HCT116 (cell line): ENCODE data around the gene PTPRQ. TPM values are rescaled to one million over a fixed set of nuclear protein-coding genes. Genes with fewer than 3 reads are reported as not detected.

Source experiments
- ATAC-seq: fragments of 200-7000 bp; cut with Tn5 transposase; 2 replicates; pipeline ENCODE4 v1.9.1; 2020; ENCODE audit warnings: mild to moderate bottlenecking, moderate library complexity
- BruUV-seq: library from RNA; stranded (reverse); fragments of 400-500 nt; replicated peaks from 2 replicates; lab custom pipeline; 2021; lab: Mats Ljungman, UMichigan
- CTCF ChIA-PET: fragments of 300-600 bp; sonication (Branson Sonifier 250); formaldehyde crosslinking; loops from one replicate; lab custom pipeline; 2021; ENCODE audit warnings: antibody characterized with exemption; lab: Charles Lee
- POLR2A ChIA-PET: fragments of 300-600, 350-600 bp; sonication (Branson Sonifier 250); formaldehyde crosslinking; loops from one replicate; lab custom pipeline; 2021; ENCODE audit warnings: antibody characterized with exemption; lab: Charles Lee
- RAD21 ChIA-PET, 2 experiments: fragments of 300-600 bp; sonication (Branson Sonifier 250); formaldehyde crosslinking; loops; one replicate each; lab custom pipeline; 2023; ENCODE audit warnings: low total read pairs in 2 of 2; ENCODE audit not compliant: uncharacterized antibody in 2 of 2, unreplicated experiment in 2 of 2, low non-redundant PET in 1 of 2; lab: Charles Lee
- DNase-seq: peaks from one replicate; pipeline ENCODE4 v3.0.0-alpha.2; 2010; ENCODE audit warnings: low read depth, low spot score
- H2AFZ ChIP-seq: fragments of 200-600 bp; shearing (Covaris generic), sonication (generic); 2 replicates; pipeline ENCODE4 v1.6.1; 2017; ENCODE audit warnings: low read depth, mixed run types, mixed read lengths, antibody characterized with exemption, low read length; ENCODE audit not compliant: poor library complexity, severe bottlenecking
- H3K27ac ChIP-seq: 2 replicates; pipeline ENCODE4 v1.5.1; 2012; ENCODE audit warnings: low read depth, low read length
- H3K27me3 ChIP-seq: fragments of 200-600 bp; sonication (generic); 2 replicates; pipeline ENCODE4 v1.6.1; 2016; ENCODE audit warnings: mixed run types, low read length, mixed read lengths; ENCODE audit not compliant: insufficient read depth
- H3K36me3 ChIP-seq, 2 experiments: fragments of 200-500 bp in 1 of 2; fragments of 200-600 bp in 1 of 2; sonication (Bioruptor generic) in 1 of 2; sonication (generic) in 1 of 2; 2 replicates each; pipeline versions ENCODE4 v1.5.1 to v1.6.1; 2014 to 2016; ENCODE audit warnings: low read length in 2 of 2, inconsistent platforms in 1 of 2, mixed read lengths in 1 of 2, mixed run types in 1 of 2; ENCODE audit not compliant: insufficient read depth in 2 of 2, control insufficient read depth in 1 of 2
- H3K4me1 ChIP-seq, 2 experiments: fragments of 200-600 bp in 1 of 2; sonication (generic) in 1 of 2; 2 replicates each; pipeline versions ENCODE4 v1.5.1 to v1.6.1; 2012 to 2017; ENCODE audit warnings: low read length in 2 of 2, inconsistent platforms in 1 of 2, mild to moderate bottlenecking in 1 of 2, mixed read lengths in 1 of 2, mixed run types in 1 of 2, moderate library complexity in 1 of 2; ENCODE audit not compliant: insufficient read depth in 2 of 2, control insufficient read depth in 1 of 2
- H3K4me2 ChIP-seq: fragments of 200-600 bp; sonication (generic); 2 replicates; pipeline ENCODE4 v1.6.1; 2017; ENCODE audit warnings: mixed run types, low read length, mixed read lengths
- H3K4me3 ChIP-seq, 2 experiments: fragments of 200-600 bp in 1 of 2; sonication (generic) in 1 of 2; replicated peaks in 1 of 2; 2 replicates each; pipeline ENCODE4 v1.5.1; 2011 to 2016; ENCODE audit warnings: low read length in 2 of 2, control low read depth in 1 of 2, low read depth in 1 of 2, mild to moderate bottlenecking in 1 of 2, mixed read lengths in 1 of 2, mixed run types in 1 of 2
- H3K79me2 ChIP-seq: fragments of 200-600 bp; sonication (generic); 2 replicates; pipeline ENCODE4 v1.6.1; 2017; ENCODE audit warnings: mild to moderate bottlenecking, mixed run types, low read length, moderate library complexity, mixed read lengths; ENCODE audit not compliant: insufficient read depth
- H3K9ac ChIP-seq: fragments of 200-600 bp; sonication (generic); 2 replicates; pipeline ENCODE4 v1.6.1; 2016; ENCODE audit warnings: low read length, mixed read lengths
- H3K9me2 ChIP-seq: fragments of 200-600 bp; sonication (generic), shearing (Covaris generic); 2 replicates; pipeline ENCODE4 v1.6.1; 2017; ENCODE audit warnings: mixed run types, mild to moderate bottlenecking, moderate library complexity; ENCODE audit not compliant: insufficient read depth
- H3K9me3 ChIP-seq, 2 experiments: fragments of 200-500 bp in 1 of 2; fragments of 200-600 bp in 1 of 2; sonication (Bioruptor generic) in 1 of 2; sonication (generic) in 1 of 2; 2 replicates each; pipeline ENCODE4 v1.6.1; 2014 to 2017; ENCODE audit warnings: low read length in 2 of 2, mixed read lengths in 2 of 2, inconsistent platforms in 1 of 2, low read depth in 1 of 2, mild to moderate bottlenecking in 1 of 2, mixed run types in 1 of 2, moderate library complexity in 1 of 2; ENCODE audit not compliant: control insufficient read depth in 1 of 2, insufficient read depth in 1 of 2
- H4K20me1 ChIP-seq: fragments of 200-600 bp; sonication (generic), shearing (Covaris generic); 2 replicates; pipeline ENCODE4 v1.6.1; 2017; ENCODE audit warnings: mixed run types, mild to moderate bottlenecking, moderate library complexity; ENCODE audit not compliant: insufficient read depth
- CBX3 ChIP-seq: IDR thresholded peaks from 2 replicates; pipeline ENCODE4 v1.6.1; 2012; ENCODE audit warnings: low read depth
- CTCF ChIP-seq, 3 experiments: fragments of 200-600 bp in 1 of 3; sonication (generic) in 1 of 3; IDR thresholded peaks in 2 of 3; conservative IDR thresholded peaks in 1 of 3; 2 replicates each; pipeline ENCODE4 v1.5.1; 2012 to 2017; ENCODE audit warnings: low read depth in 2 of 3, low read length in 2 of 3, antibody characterized with exemption in 1 of 3, borderline replicate concordance in 1 of 3, control low read depth in 1 of 3, mild to moderate bottlenecking in 1 of 3, mixed read lengths in 1 of 3, mixed run types in 1 of 3, moderate library complexity in 1 of 3; ENCODE audit not compliant: insufficient read depth in 1 of 3
- EGR1 ChIP-seq: IDR thresholded peaks from 2 replicates; pipeline ENCODE4 v1.6.1; 2012; ENCODE audit warnings: low read depth
- ELF1 ChIP-seq: IDR thresholded peaks from 2 replicates; pipeline ENCODE4 v1.6.1; 2012; ENCODE audit warnings: low read depth, borderline replicate concordance
- EZH2 ChIP-seq: fragments of 200-600 bp; sonication (generic); IDR thresholded peaks from 2 replicates; pipeline ENCODE4 v1.6.1; 2017; ENCODE audit warnings: antibody characterized with exemption, mixed run types
- EZH2phosphoT487 ChIP-seq: fragments of 200-600 bp; IDR thresholded peaks from 2 replicates; pipeline ENCODE4 v1.6.1; 2018; ENCODE audit warnings: antibody characterized with exemption, borderline replicate concordance
- JUND ChIP-seq: IDR thresholded peaks from 2 replicates; pipeline ENCODE4 v1.6.1; 2012
- POLR2A ChIP-seq: IDR thresholded peaks from 2 replicates; pipeline ENCODE4 v1.7.0; 2011; ENCODE audit warnings: borderline replicate concordance; ENCODE audit not compliant: insufficient read depth, insufficient read length; ENCODE audit errors: extremely low read depth
- POLR2AphosphoS5 ChIP-seq: IDR thresholded peaks from 2 replicates; pipeline ENCODE4 v1.6.1; 2011; ENCODE audit warnings: mild to moderate bottlenecking, low read depth, low read length, moderate library complexity
- SRF ChIP-seq: IDR thresholded peaks from 2 replicates; pipeline ENCODE4 v1.6.1; 2012; ENCODE audit warnings: low read depth
- TCF7L2 ChIP-seq: IDR thresholded peaks from 2 replicates; pipeline ENCODE4 v1.7.0; 2011; ENCODE audit warnings: borderline replicate concordance, inconsistent platforms; ENCODE audit not compliant: insufficient read depth, insufficient read length; ENCODE audit errors: extremely low read depth
- YY1 ChIP-seq: IDR thresholded peaks from 2 replicates; pipeline ENCODE4 v1.6.1; 2011; ENCODE audit warnings: low read length, low read depth, moderate library complexity, mild to moderate bottlenecking; ENCODE audit not compliant: insufficient replicate concordance; ENCODE audit errors: extremely low read depth
- ZFX ChIP-seq: fragments of 450-650 bp; IDR thresholded peaks from 2 replicates; pipeline ENCODE4 v1.6.1; 2017
- ZNF274 ChIP-seq: fragments of 200-500 bp; sonication (Bioruptor generic); IDR thresholded peaks from 2 replicates; pipeline ENCODE4 v1.6.1; 2014; ENCODE audit warnings: mild to moderate bottlenecking, low read depth, low read length, inconsistent platforms
- intact Hi-C: fragments of 100-400 bp; cut with micrococcal nuclease; formaldehyde crosslinking; loops from 2 replicates; pipeline ENCODE4 v1.10.0; 2022
- total RNA-seq: library from RNA; stranded (reverse); gene quantifications from one replicate; pipeline ENCODE4 v1.2.1, GENCODE V29; 2021; ENCODE audit not compliant: unreplicated experiment

The PTPRQ gene
- total RNA-seq, 1 experiment from 2014 or later: not detected

GRCh38 chr12:80677994-80678393 lies 234.0 kb downstream of the PTPRQ start:
- Histone ChIP-seq H3K27ac (no peak overlapping the region), H2AFZ (no peak overlapping the region), H3K9me2 (no peaks in the 10 kb centered on the region), H4K20me1 (no peaks in the 10 kb centered on the region), H3K79me2 (no peaks in the 10 kb centered on the region), H3K4me1 (no peaks in the 10 kb centered on the region), H3K4me2 (no peak overlapping the region), H3K9ac (no peak overlapping the region), H3K4me3 (no peak overlapping the region), H3K27me3 (peaks cover 15% of the 10 kb centered on the region), H3K9me3 (no peaks in the 10 kb centered on the region), H3K36me3 (no peaks in the 10 kb centered on the region)
- BruUV-seq: no TSS peak
- ChIA-PET POLR2A (no interaction called here), CTCF (no interaction called here), RAD21 (no interaction called here)
- DNase-seq (no peak), ATAC-seq (no peak)
- intact Hi-C loops: no loop called here
- no peak for TF ChIP-seq CTCF (IDR thresholded peaks at IDR 0.05 in 2 of 3, conservative IDR thresholded peaks at IDR 0.05 in 1 of 3; ENCODE audit: borderline replicate concordance in 1 of 3, insufficient read depth in 1 of 3, low read depth in 2 of 3, low read length in 2 of 3)
- no peak for TF ChIP-seq SRF
- TF ChIP-seq ELF1: no peak
- no peak for TF ChIP-seq ZFX
- no peak for TF ChIP-seq TCF7L2
- TF ChIP-seq EGR1: no peak
- TF ChIP-seq EZH2phosphoT487: no peak

DNA sequence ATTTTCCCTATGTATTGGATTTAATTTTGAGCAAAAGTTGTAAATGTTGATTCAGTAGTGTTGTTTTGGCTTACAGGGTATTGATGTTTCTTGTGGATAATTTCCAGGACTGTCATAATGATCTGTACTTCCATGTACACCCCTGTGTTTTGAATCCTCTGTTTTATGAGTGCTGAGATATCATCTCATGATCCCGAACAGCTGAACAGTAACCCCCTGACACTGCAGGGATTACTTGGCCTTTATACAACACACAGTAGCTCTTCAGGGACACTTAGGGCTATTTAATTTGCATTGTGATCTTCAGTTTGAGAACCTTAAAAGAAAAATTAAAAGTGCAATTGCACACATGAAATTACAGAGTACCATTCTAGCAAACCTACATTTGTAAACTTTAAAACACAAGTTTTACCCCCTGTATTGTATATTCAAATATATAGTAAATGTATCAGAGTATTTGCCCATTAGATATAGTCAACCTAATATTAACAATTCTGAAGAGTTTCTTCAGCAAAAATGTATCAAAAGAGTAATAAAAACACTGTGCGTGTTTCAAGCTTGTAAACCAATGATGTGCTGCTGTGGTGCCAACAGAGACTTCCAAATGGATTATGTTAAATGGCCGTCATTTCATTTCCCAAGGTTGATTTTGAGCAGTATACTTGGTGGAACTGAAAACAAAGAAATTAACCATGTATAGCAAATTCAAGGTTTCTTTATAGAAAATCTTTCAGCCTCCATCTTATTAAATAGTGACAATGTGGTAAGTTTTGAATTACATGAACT lies 235.5 kb downstream of the PTPRQ start:
- Histone ChIP-seq H3K27me3 (peaks cover 12% of the 10 kb centered on the region), H3K4me3 (no peak overlapping the region), H2AFZ (no peak overlapping the region), H3K9ac (no peak overlapping the region), H4K20me1 (no peaks in the 10 kb centered on the region), H3K36me3 (no peaks in the 10 kb centered on the region), H3K79me2 (no peaks in the 10 kb centered on the region), H3K27ac (no peak overlapping the region), H3K4me2 (no peak overlapping the region), H3K4me1 (no peaks in the 10 kb centered on the region), H3K9me2 (no peaks in the 10 kb centered on the region), H3K9me3 (no peaks in the 10 kb centered on the region)
- BruUV-seq: no TSS peak
- ChIA-PET CTCF (no interaction called here), RAD21 (no interaction called here), POLR2A (no interaction called here)
- intact Hi-C loops: no loop called here
- DNase-seq (no peak), ATAC-seq (no peak)
- TF ChIP-seq CTCF (IDR thresholded peaks at IDR 0.05 in 2 of 3, conservative IDR thresholded peaks at IDR 0.05 in 1 of 3; ENCODE audit: borderline replicate concordance in 1 of 3, insufficient read depth in 1 of 3, low read depth in 2 of 3, low read length in 2 of 3) (no peak), EZH2 (no peak), EGR1 (no peak), TCF7L2 (no peak), ZNF274 (no peak), EZH2phosphoT487 (no peak), CBX3 (no peak), YY1 (no peak), JUND (no peak), POLR2A (no peak), ZFX (no peak), POLR2AphosphoS5 (no peak)
